Activated CD4-positive, alpha-beta memory T cell treated with anti-CD3 and anti-CD28 coated beads for 36 hours (primary cell): ENCODE results near the gene CA11. TPM values are rescaled to one million over a fixed set of nuclear protein-coding genes. Genes with fewer than 3 reads are reported as not detected.
A peak's percentile ranks its signal among the peaks of the same experiment; 100 is the strongest.

Experiments
- CTCF ChIA-PET: fragments of 350-600 bp; sonication (Branson Sonifier 250); formaldehyde crosslinking; loops from one replicate; lab custom pipeline; 2021; ENCODE audit warnings: antibody characterized with exemption, inconsistent platforms; lab: Charles Lee
- POLR2A ChIA-PET: fragments of 350-600 bp; sonication (Branson Sonifier 250); formaldehyde crosslinking; loops from one replicate; lab custom pipeline; 2021; ENCODE audit warnings: antibody characterized with exemption; lab: Charles Lee
- DNase-seq: peaks from one replicate; pipeline ENCODE4 v3.0.0-alpha.2; 2020
- H3K27ac Mint-ChIP-seq: one replicate; pipeline ENCODE4 v1.8.0; 2021; ENCODE audit warnings: mixed read lengths
- H3K27me3 Mint-ChIP-seq: one replicate; pipeline ENCODE4 v1.8.0; 2021; ENCODE audit warnings: mixed read lengths
- H3K36me3 Mint-ChIP-seq: one replicate; pipeline ENCODE4 v1.8.0; 2021; ENCODE audit warnings: mixed read lengths
- H3K4me1 Mint-ChIP-seq: one replicate; pipeline ENCODE4 v1.8.0; 2021; ENCODE audit warnings: low read depth, mixed read lengths
- H3K4me3 Mint-ChIP-seq: one replicate; pipeline ENCODE4 v1.8.0; 2021; ENCODE audit warnings: mild to moderate bottlenecking, mixed read lengths
- H3K9me3 Mint-ChIP-seq: one replicate; pipeline ENCODE4 v1.8.0; 2021; ENCODE audit warnings: mixed read lengths
- intact Hi-C: fragments of 100-400 bp; cut with micrococcal nuclease; formaldehyde crosslinking; loops from one replicate; pipeline ENCODE4 v1.15.1; 2023
- total RNA-seq, 2 experiments: library from RNA; stranded (reverse); gene quantifications; one replicate each; pipeline ENCODE4 v1.2.3, GENCODE V29; 2021

Gene CA11
- total RNA-seq, 2 experiments from 2014 or later: 12.7 to 15.9 TPM

GRCh38 chr19:48624791-48625723, 20.9 kb downstream of the CA11 start:
- DNase-seq: no peak
- peak overlapping the region; percentile 75 for H3K4me3 Mint-ChIP-seq
- H3K9me3 Mint-ChIP-seq: no peaks in the 10 kb centered on the region
- H3K27me3 Mint-ChIP-seq: no peaks in the 10 kb centered on the region
- peaks cover 45% of the 10 kb centered on the region for H3K4me1 Mint-ChIP-seq
- H3K27ac Mint-ChIP-seq: peak overlapping the region; percentile 89
- intact Hi-C loops: loop anchor here (1.0 kb wide), 2 partner anchors 9 to 370 kb away; partner anchors contain the start of gene CARD8
- peaks cover 17% of the 10 kb centered on the region for H3K36me3 Mint-ChIP-seq
- ChIA-PET CTCF (no interaction called here), POLR2A (interaction anchor here (2.0 kb wide), 1 partner anchor 9 kb away, joined by 8 read pairs; no protein-coding TSS in a partner anchor)

GRCh38 chr19:48624067-48624594, 21.9 kb downstream of the CA11 start:
- ChIA-PET POLR2A (interaction anchor here (1.0 to 2.0 kb wide), 3 partner anchors 9 to 22 kb away, joined by 4 to 8 read pairs (median 5); partner anchors contain the start of genes CA11 and FAM83E), CTCF (interaction anchor here (1.2 to 1.3 kb wide), 2 partner anchors 13 to 118 kb away, joined by 3 to 4 read pairs; no protein-coding TSS in a partner anchor)
- peak; percentile 98 for DNase-seq
- Mint-ChIP-seq H3K4me1 (peaks cover 51% of the 10 kb centered on the region), H3K27ac (peak overlapping the region; percentile 89), H3K4me3 (peak overlapping the region; percentile 75), H3K36me3 (peaks cover 17% of the 10 kb centered on the region), H3K9me3 (no peaks in the 10 kb centered on the region), H3K27me3 (no peaks in the 10 kb centered on the region)
- intact Hi-C loops: loop anchor here (1.0 kb wide), 2 partner anchors 10 to 369 kb away; partner anchors contain the start of gene CARD8

- ChIA-PET POLR2A (interaction anchor here (0.6 to 2.0 kb wide), 4 partner anchors 9 to 289 kb away, joined by 4 to 8 read pairs (median 5); partner anchors contain the start of genes CA11 and FAM83E), CTCF (interaction anchor here (1.2 to 1.3 kb wide), 2 partner anchors 13 to 118 kb away, joined by 3 to 4 read pairs; no protein-coding TSS in a partner anchor)
- peak overlapping the region; percentile 75 for H3K4me3 Mint-ChIP-seq
- no peak for DNase-seq
- H3K27me3 Mint-ChIP-seq: no peaks in the 10 kb centered on the region
- H3K4me1 Mint-ChIP-seq: peaks cover 52% of the 10 kb centered on the region
- peaks cover 21% of the 10 kb centered on the region for H3K36me3 Mint-ChIP-seq
- peak overlapping the region; percentile 89 for H3K27ac Mint-ChIP-seq
- H3K9me3 Mint-ChIP-seq: no peaks in the 10 kb centered on the region
- intact Hi-C loops: loop anchor here (1.0 kb wide), 2 partner anchors 11 to 368 kb away; partner anchors contain the start of gene CARD8
These were observed 22.4 kb downstream of the CA11 start for GRCh38 chr19:48623556-48624066.

- H3K4me3 Mint-ChIP-seq: peak overlapping the region; percentile 96
- no peaks in the 10 kb centered on the region for H3K27me3 Mint-ChIP-seq
- intact Hi-C loops: loop anchor here (1.0 to 5.0 kb wide), 6 partner anchors 14 to 288 kb away; partner anchors contain the start of gene SYNGR4
- peak overlapping the region; percentile 97 for H3K27ac Mint-ChIP-seq
- no peaks in the 10 kb centered on the region for H3K9me3 Mint-ChIP-seq
- ChIA-PET POLR2A (interaction anchor here (0.5 to 2.6 kb wide), 11 partner anchors 8 to 1363 kb away, joined by 3 to 15 read pairs (median 5); partner anchors contain the start of genes CA11, CCDC9, SYNGR4 and TMEM143), CTCF (interaction anchor here (1.0 kb wide), 1 partner anchor 11 kb away, joined by 4 read pairs; no protein-coding TSS in a partner anchor)
- H3K4me1 Mint-ChIP-seq: peaks cover 63% of the 10 kb centered on the region
- peaks cover 57% of the 10 kb centered on the region for H3K36me3 Mint-ChIP-seq
- DNase-seq: peak; percentile 27
These were observed 26.0 kb downstream of the CA11 start for GRCh38 chr19:48619692-48620585.

- Mint-ChIP-seq H3K27me3 (no peaks in the 10 kb centered on the region), H3K4me3 (peak within 1 kb of the TSS; percentile 96), H3K27ac (peak within 1 kb of the TSS; percentile 97), H3K4me1 (peaks cover 56% of the 10 kb centered on the region), H3K9me3 (no peaks in the 10 kb centered on the region), H3K36me3 (peaks cover 57% of the 10 kb centered on the region)
- ChIA-PET POLR2A (interaction anchor here (0.5 to 2.6 kb wide), 14 partner anchors 8 to 1363 kb away, joined by 3 to 15 read pairs (median 4); partner anchors contain the start of genes CA11, CCDC9, SYNGR4 and TMEM143), CTCF (interaction anchor here (0.5 to 1.8 kb wide), 6 partner anchors 10 to 129 kb away, joined by 3 to 4 read pairs (median 4); partner anchors contain the start of gene CA11)
- peak; percentile 97 for DNase-seq
- intact Hi-C loops: loop anchor here (1.0 to 5.0 kb wide), 6 partner anchors 15 to 287 kb away; partner anchors contain the start of gene SYNGR4
These were observed 26.9 kb downstream of the CA11 start, which contains the start of the genes RPL18 and SPHK2 for GRCh38 chr19:48618916-48619691. TSS of gene RPL18 (minus strand) at chr19:48619178. CDS start at chr19:48619143, 35 bp downstream. TSS of gene SPHK2 (plus strand) at chr19:48619506. CDS start at chr19:48620515, 1,009 bp downstream.

- Mint-ChIP-seq H3K27ac (peak overlapping the region; percentile 97), H3K4me1 (peaks cover 50% of the 10 kb centered on the region), H3K4me3 (peak overlapping the region; percentile 96), H3K9me3 (no peaks in the 10 kb centered on the region), H3K36me3 (peaks cover 53% of the 10 kb centered on the region), H3K27me3 (no peaks in the 10 kb centered on the region)
- ChIA-PET POLR2A (interaction anchor here (0.6 to 2.6 kb wide), 8 partner anchors 9 to 284 kb away, joined by 3 to 15 read pairs (median 5); partner anchors contain the start of gene CA11), CTCF (interaction anchor here (0.9 to 1.8 kb wide), 3 partner anchors 9 to 30 kb away, joined by 3 to 6 read pairs (median 4); partner anchors contain the start of gene CA11)
- intact Hi-C loops: loop anchor here (5.0 kb wide), 1 partner anchor 286 kb away; no protein-coding TSS in a partner anchor
- no peak for DNase-seq
These were observed 27.6 kb downstream of the CA11 start for GRCh38 chr19:48618278-48618915.

- H3K9me3 Mint-ChIP-seq: no peaks in the 10 kb centered on the region
- H3K4me3 Mint-ChIP-seq: peak overlapping the region; percentile 96
- no peak for DNase-seq
- CTCF ChIA-PET: interaction anchor here (0.6 to 1.8 kb wide), 7 partner anchors 8 to 283 kb away, joined by 3 to 6 read pairs (median 4); partner anchors contain the start of genes CA11 and KDELR1
- intact Hi-C loops: loop anchor here (5.0 kb wide), 1 partner anchor 285 kb away; no protein-coding TSS in a partner anchor
- peaks cover 43% of the 10 kb centered on the region for H3K4me1 Mint-ChIP-seq
- peak overlapping the region; percentile 97 for H3K27ac Mint-ChIP-seq
- peaks cover 50% of the 10 kb centered on the region for H3K36me3 Mint-ChIP-seq
- H3K27me3 Mint-ChIP-seq: no peaks in the 10 kb centered on the region
- POLR2A ChIA-PET: interaction anchor here (1.1 to 2.6 kb wide), 2 partner anchors 8 to 17 kb away, joined by 3 to 15 read pairs; no protein-coding TSS in a partner anchor
These were observed 28.6 kb downstream of the CA11 start for GRCh38 chr19:48617146-48617937.

- peaks cover 47% of the 10 kb centered on the region for H3K36me3 Mint-ChIP-seq
- ChIA-PET POLR2A (interaction anchor here (1.1 kb wide), 1 partner anchor 17 kb away, joined by 3 read pairs; no protein-coding TSS in a partner anchor), CTCF (interaction anchor here (0.7 to 1.4 kb wide), 5 partner anchors 21 to 226 kb away, joined by 3 to 5 read pairs (median 3); partner anchors contain the start of genes CA11 and KDELR1)
- H3K27me3 Mint-ChIP-seq: no peaks in the 10 kb centered on the region
- H3K9me3 Mint-ChIP-seq: no peaks in the 10 kb centered on the region
- peak overlapping the region; percentile 96 for H3K4me3 Mint-ChIP-seq
- no peak for DNase-seq
- intact Hi-C loops: loop anchor here (5.0 kb wide), 1 partner anchor 284 kb away; no protein-coding TSS in a partner anchor
- peaks cover 39% of the 10 kb centered on the region for H3K4me1 Mint-ChIP-seq
- H3K27ac Mint-ChIP-seq: peak overlapping the region; percentile 97
These were observed 29.4 kb downstream of the CA11 start for GRCh38 chr19:48616491-48617056.
